SHP77 treated with DMSO at 0.1 percent for 48 hours (cell line): Measurements from ENCODE around the gene PGAP3.
A peak's percentile ranks its signal among the peaks of the same experiment; 100 is the strongest.

Experiments
- DNase-seq: peaks from one replicate; lab custom pipeline; 2025; lab: John Stamatoyannopoulos, UW

Gene PGAP3

GRCh38 chr17:39671651-39672521 is 16.0 kb downstream of the PGAP3 start:
- no peak for DNase-seq

- no peak for DNase-seq
These were observed 17.1 kb downstream of the PGAP3 start for GRCh38 chr17:39670746-39671145.

- DNase-seq, result no peak
These were observed 17.7 kb downstream of the PGAP3 start for GRCh38 chr17:39669897-39670735.

GRCh38 chr17:39667945-39668924 is 19.6 kb downstream of the PGAP3 start, which contains the start of gene PNMT:
TSS of gene PNMT (plus strand) at chr17:39668453. CDS start at chr17:39668476, 23 bp downstream.
- no peak for DNase-seq

- no peak for DNase-seq
These were observed 20.5 kb downstream of the PGAP3 start for GRCh38 chr17:39667262-39667944.

GRCh38 chr17:39666601-39667261 is 21.1 kb downstream of the PGAP3 start:
- DNase-seq, result no peak

GRCh38 chr17:39666231-39666600 is 21.6 kb downstream of the PGAP3 start:
- no peak for DNase-seq

- peak; percentile 21 for DNase-seq
These were observed 22.1 kb downstream of the PGAP3 start for GRCh38 chr17:39665642-39666224.

- DNase-seq, result no peak
These were observed 23.0 kb downstream of the PGAP3 start, which contains the start of gene TCAP for GRCh38 chr17:39664581-39665561. TSS of gene TCAP (plus strand) at chr17:39665349. CDS start at chr17:39665360, 11 bp downstream.

- no peak for DNase-seq
These were observed 23.9 kb downstream of the PGAP3 start for GRCh38 chr17:39663688-39664580.

- DNase-seq, result no peak
These were observed 24.5 kb downstream of the PGAP3 start for GRCh38 chr17:39663340-39663687.

GRCh38 chr17:39662551-39663339 is 25.1 kb downstream of the PGAP3 start:
- no peak for DNase-seq

- DNase-seq, result no peak
These were observed 25.9 kb downstream of the PGAP3 start for GRCh38 chr17:39661744-39662541.

- DNase-seq, result no peak
These were observed 27.2 kb downstream of the PGAP3 start for GRCh38 chr17:39660397-39661385.

- DNase-seq, result no peak
These were observed 27.9 kb downstream of the PGAP3 start for GRCh38 chr17:39660011-39660360.
